GM23338 (cell line): ENCODE data around the gene MEI1. TPM values are rescaled to one million over a fixed set of nuclear protein-coding genes. Genes with fewer than 3 reads are reported as not detected.

Experiments
- ATAC-seq: fragments of 200-7000 bp; cut with Tn5 transposase; 3 replicates; pipeline ENCODE4 v1.9.1; 2020
- DNase-seq: peaks from one replicate; pipeline ENCODE4 v3.0.0-alpha.2; 2015; ENCODE audit warnings: low spot score
- H2AFZ ChIP-seq: fragments of 200-600 bp; sonication (generic); 2 replicates; pipeline ENCODE4 v1.8.0; 2016; ENCODE audit warnings: antibody characterized with exemption, mild to moderate bottlenecking, moderate library complexity
- H3F3A ChIP-seq: fragments of 200-600 bp; sonication (generic); replicated peaks from 2 replicates; pipeline ENCODE4 v1.8.0; 2017; ENCODE audit warnings: antibody characterized with exemption, mixed run types, low read depth
- H3K27ac ChIP-seq: fragments of 200-600 bp; sonication (generic); 2 replicates; pipeline ENCODE4 v1.6.1; 2016; ENCODE audit warnings: low read depth
- H3K27me3 ChIP-seq: fragments of 200-600 bp; sonication (generic); 2 replicates; pipeline ENCODE4 v1.8.0; 2016; ENCODE audit warnings: mild to moderate bottlenecking, mixed run types, moderate library complexity; ENCODE audit not compliant: insufficient read depth
- H3K36me3 ChIP-seq: fragments of 200-600 bp; sonication (generic); 2 replicates; pipeline ENCODE4 v1.8.0; 2016; ENCODE audit warnings: mild to moderate bottlenecking; ENCODE audit not compliant: insufficient read depth
- H3K4me1 ChIP-seq: fragments of 200-600 bp; sonication (generic); 2 replicates; pipeline ENCODE4 v1.8.0; 2016; ENCODE audit warnings: mild to moderate bottlenecking, moderate library complexity; ENCODE audit not compliant: insufficient read depth
- H3K4me2 ChIP-seq: fragments of 200-600 bp; sonication (generic); 2 replicates; pipeline ENCODE4 v1.7.1; 2017; ENCODE audit warnings: mixed run types
- H3K4me3 ChIP-seq: fragments of 200-600 bp; sonication (generic); 2 replicates; pipeline ENCODE4 v1.6.1; 2016; ENCODE audit warnings: mixed run types
- H3K79me2 ChIP-seq: fragments of 200-600 bp; sonication (generic); replicated peaks from 2 replicates; pipeline ENCODE4 v1.8.0; 2017; ENCODE audit warnings: mild to moderate bottlenecking; ENCODE audit not compliant: insufficient read depth
- H3K9me2 ChIP-seq: fragments of 200-600 bp; sonication (generic); 2 replicates; pipeline ENCODE4 v1.8.0; 2017; ENCODE audit not compliant: insufficient read depth
- H4K20me1 ChIP-seq: fragments of 200-600 bp; sonication (generic); replicated peaks from 2 replicates; pipeline ENCODE4 v1.8.0; 2017; ENCODE audit warnings: mild to moderate bottlenecking; ENCODE audit not compliant: insufficient read depth
- H3K27ac Mint-ChIP-seq: 2 replicates; pipeline ENCODE4 v1.8.0; 2020; ENCODE audit warnings: inconsistent platforms, mild to moderate bottlenecking, moderate library complexity, mixed read lengths
- H3K27me3 Mint-ChIP-seq: 3 replicates; pipeline ENCODE4 v1.8.0; 2022; ENCODE audit warnings: low read depth, mild to moderate bottlenecking, moderate library complexity, mixed read lengths, inconsistent platforms; ENCODE audit not compliant: insufficient read depth, poor library complexity
- H3K36me3 Mint-ChIP-seq: 3 replicates; pipeline ENCODE4 v1.8.0; 2021; ENCODE audit warnings: low read depth, mild to moderate bottlenecking, inconsistent platforms, moderate library complexity, mixed read lengths
- H3K4me1 Mint-ChIP-seq: 3 replicates; pipeline ENCODE4 v1.8.0; 2020; ENCODE audit warnings: mild to moderate bottlenecking, inconsistent platforms, mixed read lengths
- H3K4me3 Mint-ChIP-seq: 3 replicates; pipeline ENCODE4 v1.8.0; 2021; ENCODE audit warnings: moderate library complexity, mild to moderate bottlenecking, inconsistent platforms, mixed read lengths
- H3K9me3 Mint-ChIP-seq: 3 replicates; pipeline ENCODE4 v1.8.0; 2020; ENCODE audit warnings: moderate library complexity, mild to moderate bottlenecking, inconsistent platforms, mixed read lengths
- CREB1 ChIP-seq: fragments of 250-450 bp; sonication (Bioruptor Pico); IDR thresholded peaks from 2 replicates; pipeline ENCODE4 v1.5.0; 2020; ENCODE audit warnings: low read depth, mild to moderate bottlenecking, moderate library complexity
- EZH2 ChIP-seq: fragments of 200-600 bp; sonication (generic); IDR thresholded peaks from one replicate; pipeline ENCODE4 v1.8.0; 2017; ENCODE audit warnings: antibody characterized with exemption, mild to moderate bottlenecking, low read depth; ENCODE audit not compliant: unreplicated experiment
- JUNB ChIP-seq: IDR thresholded peaks from one replicate; pipeline ENCODE4 v1.6.1; 2016; ENCODE audit warnings: antibody characterized with exemption; ENCODE audit not compliant: unreplicated experiment
- NANOG ChIP-seq: IDR thresholded peaks from 2 replicates; pipeline ENCODE4 v1.6.1; 2016; ENCODE audit warnings: antibody characterized with exemption, borderline replicate concordance
- POLR2AphosphoS5 ChIP-seq: IDR thresholded peaks from 2 replicates; pipeline ENCODE4 v1.6.1; 2016; ENCODE audit warnings: antibody characterized with exemption, low read depth
- REST ChIP-seq: IDR thresholded peaks from one replicate; pipeline ENCODE4 v1.6.1; 2018; ENCODE audit warnings: antibody characterized with exemption; ENCODE audit not compliant: unreplicated experiment
- STAT1 ChIP-seq: IDR thresholded peaks from one replicate; pipeline ENCODE4 v1.6.1; 2016; ENCODE audit warnings: antibody characterized with exemption; ENCODE audit not compliant: unreplicated experiment
- ZNF331 ChIP-seq: fragments of 250-450 bp; sonication (Bioruptor Pico); IDR thresholded peaks from 2 replicates; pipeline ENCODE4 v1.5.0; 2020; ENCODE audit warnings: low read depth, mild to moderate bottlenecking, moderate library complexity
- polyA plus RNA-seq: library from polyadenylated mRNA; unstranded; fragments of >200 nt; fragmentation: Nextera tagmentation; extraction: Ambion mirVana; gene quantifications from 2 replicates; pipeline ENCODE4 v1.2.1, GENCODE V29; 2016
- total RNA-seq: library from RNA; depleted of rRNA; stranded (reverse); fragments of >200 nt; shearing (Covaris generic); gene quantifications from 2 replicates; pipeline ENCODE4 v1.2.3, GENCODE V29; 2014
- TF ChIP-seq, protein P1 (sequence below): fragments of 250-450 bp; sonication (Bioruptor Pico); IDR thresholded peaks from 2 replicates; pipeline ENCODE4 v1.5.0; 2020; ENCODE audit warnings: mild to moderate bottlenecking, moderate library complexity
- TF ChIP-seq, protein P2 (sequence below): IDR thresholded peaks from 2 replicates; pipeline ENCODE4 v1.6.1; 2016; ENCODE audit warnings: antibody characterized with exemption
- TF ChIP-seq, protein P3 (sequence below), 2 experiments: fragments of 200-600 bp in 1 of 2; sonication (generic) in 1 of 2; conservative IDR thresholded peaks; 2 replicates each; pipeline versions ENCODE4 v1.5.1 to v1.6.1; 2016 to 2017; ENCODE audit warnings: antibody characterized with exemption in 2 of 2, low read depth in 2 of 2, mild to moderate bottlenecking in 2 of 2, moderate library complexity in 1 of 2

MEI1 gene
- total and polyA plus RNA-seq, 2 experiments from 2014 or later = 0.28 to 0.87 TPM

DNA sequence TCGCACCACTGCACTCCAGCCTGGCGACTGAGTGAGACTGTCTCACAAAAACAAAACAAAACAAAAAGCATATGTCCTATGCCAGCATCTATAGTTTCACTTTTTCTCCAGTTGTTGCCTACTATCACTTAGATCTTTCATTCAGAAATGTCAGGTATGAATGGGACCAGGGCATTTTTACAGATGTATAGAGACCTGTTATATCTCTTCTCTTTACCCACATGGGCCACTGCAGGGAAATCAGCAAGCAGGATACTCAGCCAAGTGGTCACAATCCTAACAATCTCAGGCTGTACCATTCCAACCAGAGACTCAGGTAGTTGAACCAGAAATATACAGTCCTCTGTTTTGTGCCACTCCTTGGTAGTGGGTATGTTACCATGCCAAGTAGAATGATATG lies 117.6 kb downstream of the MEI1 start (continued):
- TF ChIP-seq, protein P1, sequence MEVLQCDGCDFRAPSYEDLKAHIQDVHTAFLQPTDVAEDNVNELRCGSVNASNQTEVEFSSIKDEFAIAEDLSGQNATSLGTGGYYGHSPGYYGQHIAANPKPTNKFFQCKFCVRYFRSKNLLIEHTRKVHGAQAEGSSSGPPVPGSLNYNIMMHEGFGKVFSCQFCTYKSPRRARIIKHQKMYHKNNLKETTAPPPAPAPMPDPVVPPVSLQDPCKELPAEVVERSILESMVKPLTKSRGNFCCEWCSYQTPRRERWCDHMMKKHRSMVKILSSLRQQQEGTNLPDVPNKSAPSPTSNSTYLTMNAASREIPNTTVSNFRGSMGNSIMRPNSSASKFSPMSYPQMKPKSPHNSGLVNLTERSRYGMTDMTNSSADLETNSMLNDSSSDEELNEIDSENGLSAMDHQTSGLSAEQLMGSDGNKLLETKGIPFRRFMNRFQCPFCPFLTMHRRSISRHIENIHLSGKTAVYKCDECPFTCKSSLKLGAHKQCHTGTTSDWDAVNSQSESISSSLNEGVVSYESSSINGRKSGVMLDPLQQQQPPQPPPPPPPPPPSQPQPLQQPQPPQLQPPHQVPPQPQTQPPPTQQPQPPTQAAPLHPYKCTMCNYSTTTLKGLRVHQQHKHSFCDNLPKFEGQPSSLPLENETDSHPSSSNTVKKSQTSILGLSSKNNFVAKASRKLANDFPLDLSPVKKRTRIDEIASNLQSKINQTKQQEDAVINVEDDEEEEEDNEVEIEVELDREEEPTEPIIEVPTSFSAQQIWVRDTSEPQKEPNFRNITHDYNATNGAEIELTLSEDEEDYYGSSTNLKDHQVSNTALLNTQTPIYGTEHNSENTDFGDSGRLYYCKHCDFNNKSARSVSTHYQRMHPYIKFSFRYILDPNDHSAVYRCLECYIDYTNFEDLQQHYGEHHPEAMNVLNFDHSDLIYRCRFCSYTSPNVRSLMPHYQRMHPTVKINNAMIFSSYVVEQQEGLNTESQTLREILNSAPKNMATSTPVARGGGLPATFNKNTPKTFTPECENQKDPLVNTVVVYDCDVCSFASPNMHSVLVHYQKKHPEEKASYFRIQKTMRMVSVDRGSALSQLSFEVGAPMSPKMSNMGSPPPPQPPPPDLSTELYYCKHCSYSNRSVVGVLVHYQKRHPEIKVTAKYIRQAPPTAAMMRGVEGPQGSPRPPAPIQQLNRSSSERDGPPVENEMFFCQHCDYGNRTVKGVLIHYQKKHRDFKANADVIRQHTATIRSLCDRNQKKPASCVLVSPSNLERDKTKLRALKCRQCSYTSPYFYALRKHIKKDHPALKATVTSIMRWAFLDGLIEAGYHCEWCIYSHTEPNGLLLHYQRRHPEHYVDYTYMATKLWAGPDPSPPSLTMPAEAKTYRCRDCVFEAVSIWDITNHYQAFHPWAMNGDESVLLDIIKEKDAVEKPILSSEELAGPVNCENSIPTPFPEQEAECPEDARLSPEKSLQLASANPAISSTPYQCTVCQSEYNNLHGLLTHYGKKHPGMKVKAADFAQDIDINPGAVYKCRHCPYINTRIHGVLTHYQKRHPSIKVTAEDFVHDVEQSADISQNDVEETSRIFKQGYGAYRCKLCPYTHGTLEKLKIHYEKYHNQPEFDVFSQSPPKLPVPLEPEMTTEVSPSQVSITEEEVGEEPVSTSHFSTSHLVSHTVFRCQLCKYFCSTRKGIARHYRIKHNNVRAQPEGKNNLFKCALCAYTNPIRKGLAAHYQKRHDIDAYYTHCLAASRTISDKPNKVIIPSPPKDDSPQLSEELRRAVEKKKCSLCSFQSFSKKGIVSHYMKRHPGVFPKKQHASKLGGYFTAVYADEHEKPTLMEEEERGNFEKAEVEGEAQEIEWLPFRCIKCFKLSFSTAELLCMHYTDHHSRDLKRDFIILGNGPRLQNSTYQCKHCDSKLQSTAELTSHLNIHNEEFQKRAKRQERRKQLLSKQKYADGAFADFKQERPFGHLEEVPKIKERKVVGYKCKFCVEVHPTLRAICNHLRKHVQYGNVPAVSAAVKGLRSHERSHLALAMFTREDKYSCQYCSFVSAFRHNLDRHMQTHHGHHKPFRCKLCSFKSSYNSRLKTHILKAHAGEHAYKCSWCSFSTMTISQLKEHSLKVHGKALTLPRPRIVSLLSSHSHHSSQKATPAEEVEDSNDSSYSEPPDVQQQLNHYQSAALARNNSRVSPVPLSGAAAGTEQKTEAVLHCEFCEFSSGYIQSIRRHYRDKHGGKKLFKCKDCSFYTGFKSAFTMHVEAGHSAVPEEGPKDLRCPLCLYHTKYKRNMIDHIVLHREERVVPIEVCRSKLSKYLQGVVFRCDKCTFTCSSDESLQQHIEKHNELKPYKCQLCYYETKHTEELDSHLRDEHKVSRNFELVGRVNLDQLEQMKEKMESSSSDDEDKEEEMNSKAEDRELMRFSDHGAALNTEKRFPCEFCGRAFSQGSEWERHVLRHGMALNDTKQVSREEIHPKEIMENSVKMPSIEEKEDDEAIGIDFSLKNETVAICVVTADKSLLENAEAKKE (CRISPR knock-in tag) = no peak
- no peak for TF ChIP-seq JUNB
- no peak for TF ChIP-seq ZNF331 (CRISPR knock-in tag)
- TF ChIP-seq STAT1 = no peak
- no peak for TF ChIP-seq EZH2
- TF ChIP-seq CREB1 = no peak
- TF ChIP-seq, protein P2, sequence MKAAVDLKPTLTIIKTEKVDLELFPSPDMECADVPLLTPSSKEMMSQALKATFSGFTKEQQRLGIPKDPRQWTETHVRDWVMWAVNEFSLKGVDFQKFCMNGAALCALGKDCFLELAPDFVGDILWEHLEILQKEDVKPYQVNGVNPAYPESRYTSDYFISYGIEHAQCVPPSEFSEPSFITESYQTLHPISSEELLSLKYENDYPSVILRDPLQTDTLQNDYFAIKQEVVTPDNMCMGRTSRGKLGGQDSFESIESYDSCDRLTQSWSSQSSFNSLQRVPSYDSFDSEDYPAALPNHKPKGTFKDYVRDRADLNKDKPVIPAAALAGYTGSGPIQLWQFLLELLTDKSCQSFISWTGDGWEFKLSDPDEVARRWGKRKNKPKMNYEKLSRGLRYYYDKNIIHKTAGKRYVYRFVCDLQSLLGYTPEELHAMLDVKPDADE = no peak

DNA sequence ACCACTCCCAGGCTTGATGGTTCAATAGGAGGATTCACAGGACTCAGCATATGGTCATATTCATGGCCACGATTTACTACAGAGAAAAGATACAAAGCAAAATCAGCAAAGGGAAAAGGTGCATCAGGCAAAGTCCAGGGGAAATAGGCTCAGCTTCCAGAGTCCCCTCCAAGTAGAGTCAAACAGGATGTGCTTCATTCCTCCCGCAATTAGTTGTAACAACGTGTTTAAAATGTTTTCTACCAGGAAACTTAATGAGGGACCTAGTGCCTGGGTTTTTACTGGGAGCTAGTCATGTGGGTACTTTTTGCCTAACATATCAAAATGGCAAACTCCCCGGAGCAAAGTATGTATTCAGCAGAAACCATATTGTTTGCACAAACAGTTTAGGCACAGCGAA lies 118.7 kb downstream of the MEI1 start:
- no peak overlapping the region for H3K27ac Mint-ChIP-seq
- TF ChIP-seq NANOG (no peak), EZH2 (no peak), POLR2AphosphoS5 (no peak), STAT1 (no peak), CREB1 (no peak), REST (no peak), JUNB (no peak)
- TF ChIP-seq, protein P3, sequence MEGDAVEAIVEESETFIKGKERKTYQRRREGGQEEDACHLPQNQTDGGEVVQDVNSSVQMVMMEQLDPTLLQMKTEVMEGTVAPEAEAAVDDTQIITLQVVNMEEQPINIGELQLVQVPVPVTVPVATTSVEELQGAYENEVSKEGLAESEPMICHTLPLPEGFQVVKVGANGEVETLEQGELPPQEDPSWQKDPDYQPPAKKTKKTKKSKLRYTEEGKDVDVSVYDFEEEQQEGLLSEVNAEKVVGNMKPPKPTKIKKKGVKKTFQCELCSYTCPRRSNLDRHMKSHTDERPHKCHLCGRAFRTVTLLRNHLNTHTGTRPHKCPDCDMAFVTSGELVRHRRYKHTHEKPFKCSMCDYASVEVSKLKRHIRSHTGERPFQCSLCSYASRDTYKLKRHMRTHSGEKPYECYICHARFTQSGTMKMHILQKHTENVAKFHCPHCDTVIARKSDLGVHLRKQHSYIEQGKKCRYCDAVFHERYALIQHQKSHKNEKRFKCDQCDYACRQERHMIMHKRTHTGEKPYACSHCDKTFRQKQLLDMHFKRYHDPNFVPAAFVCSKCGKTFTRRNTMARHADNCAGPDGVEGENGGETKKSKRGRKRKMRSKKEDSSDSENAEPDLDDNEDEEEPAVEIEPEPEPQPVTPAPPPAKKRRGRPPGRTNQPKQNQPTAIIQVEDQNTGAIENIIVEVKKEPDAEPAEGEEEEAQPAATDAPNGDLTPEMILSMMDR (conservative IDR thresholded peaks at IDR 0.05; ENCODE audit: low read depth in 2 of 2) = no peak

More for the DNA sequence above, 118.7 kb downstream of the MEI1 start:
- Mint-ChIP-seq H3K36me3 (peaks cover 8% of the 10 kb centered on the region; the same call in 2 of the 3 replicates), H3K4me1 (peaks cover 10% of the 10 kb centered on the region; the same call in 1 of the 3 replicates), H3K4me3 (no peak overlapping the region), H3K27me3 (peaks cover 2% of the 10 kb centered on the region), H3K9me3 (no peaks in the 10 kb centered on the region)
- no peak overlapping the region for H3K27ac ChIP-seq
- DNase-seq = no peak
- H2AFZ ChIP-seq = no peak overlapping the region
- no peaks in the 10 kb centered on the region; the same call in 1 of the 2 replicates for H3K36me3 ChIP-seq
- no peaks in the 10 kb centered on the region for H3K27me3 ChIP-seq
- H3F3A ChIP-seq = no peaks in the 10 kb centered on the region
- H4K20me1 ChIP-seq = peaks cover 10% of the 10 kb centered on the region; the same call in 1 of the 2 replicates
- no peak for ATAC-seq
- no peak overlapping the region for H3K4me2 ChIP-seq
- H3K4me1 ChIP-seq = no peaks in the 10 kb centered on the region
- H3K79me2 ChIP-seq = no peaks in the 10 kb centered on the region
- no peak overlapping the region for H3K4me3 ChIP-seq
- H3K9me2 ChIP-seq = no peaks in the 10 kb centered on the region
